Measurements from ENCODE around the gene DNASE1L3. TPM values are rescaled to one million over a fixed set of nuclear protein-coding genes. Genes with fewer than 3 reads are reported as not detected.

DNASE1L3 gene
- total and polyA plus RNA-seq, 4 donors = 76.1 to 201 (median 128) TPM

GRCh38 chr3:58171126-58171525, 39.6 kb downstream of the DNASE1L3 start (continued):
- no peak for TF ChIP-seq REST (IDR thresholded peaks at IDR 0.05)
- no peak for TF ChIP-seq YY1 (IDR thresholded peaks at IDR 0.05)
- TF ChIP-seq FOXA2 (IDR thresholded peaks at IDR 0.05) = no peak
- no peak for TF ChIP-seq TAF1 (conservative IDR thresholded peaks at IDR 0.05)
- no peak for TF ChIP-seq NR2F2 (IDR thresholded peaks at IDR 0.05)
- TF ChIP-seq HNF4A (conservative IDR thresholded peaks at IDR 0.05) = no peak

GRCh38 chr3:58170376-58170775, 40.4 kb downstream of the DNASE1L3 start:
- Histone ChIP-seq H3K27ac (ENCODE audit: low read depth in 1 of 2, low read length in 2 of 2) (peak overlapping the region in 1 of 2 donors; percentile 22), H3K9me3 (ENCODE audit: control insufficient read depth in 4 of 4, low read length in 3 of 4) (no peaks in the 10 kb centered on the region), H3K9ac (ENCODE audit: low read depth in 1 of 2, low read length in 2 of 2) (no peak overlapping the region), H3K4me3 (ENCODE audit: low read depth in 1 of 3, low read length in 3 of 3) (no peak overlapping the region), H3K4me1 (ENCODE audit: control insufficient read depth in 4 of 4, insufficient read depth in 4 of 4, low read length in 3 of 4) (peaks cover 26 to 74% (median 59%) of the 10 kb centered on the region in 4 donors), H3K27me3 (ENCODE audit: control insufficient read depth in 4 of 4, insufficient read depth in 4 of 4, low read length in 3 of 4) (no peaks in the 10 kb centered on the region), H3K36me3 (ENCODE audit: control insufficient read depth in 4 of 4, insufficient read depth in 3 of 4, low read depth in 1 of 4, low read length in 3 of 4) (peaks cover 0 to 7% (median 5%) of the 10 kb centered on the region in 4 donors)
- TF ChIP-seq JUND (IDR thresholded peaks at IDR 0.05) (no peak), FOXA2 (IDR thresholded peaks at IDR 0.05) (no peak), NR2F2 (IDR thresholded peaks at IDR 0.05) (no peak)
- DNase-seq (ENCODE audit: low spot score) = no peak
- WGBS = 87% methylated on average over 11 of the region's 11 CpGs

- H3K4me3 ChIP-seq (ENCODE audit: low read depth in 1 of 3, low read length in 3 of 3) = no peak overlapping the region
- peak overlapping the region; percentile 80 to 82 for H3K27ac ChIP-seq (ENCODE audit: low read depth in 1 of 2, low read length in 2 of 2)
- H3K36me3 ChIP-seq (ENCODE audit: control insufficient read depth in 4 of 4, insufficient read depth in 3 of 4, low read depth in 1 of 4, low read length in 3 of 4) = peaks cover 0 to 7% (median 5%) of the 10 kb centered on the region in 4 donors
- DNase-seq (ENCODE audit: low spot score) = no peak
- 93% methylated on average over 9 of the region's 9 CpGs for WGBS
- H3K9me3 ChIP-seq (ENCODE audit: control insufficient read depth in 4 of 4, low read length in 3 of 4) = no peaks in the 10 kb centered on the region
- H3K4me1 ChIP-seq (ENCODE audit: control insufficient read depth in 4 of 4, insufficient read depth in 4 of 4, low read length in 3 of 4) = peaks cover 27 to 74% (median 59%) of the 10 kb centered on the region in 4 donors
- H3K9ac ChIP-seq (ENCODE audit: low read depth in 1 of 2, low read length in 2 of 2) = no peak overlapping the region
- TF ChIP-seq HNF4A (conservative IDR thresholded peaks at IDR 0.05) = no peak
- no peak for TF ChIP-seq RAD21 (IDR thresholded peaks at IDR 0.05)
- TF ChIP-seq CTCF (IDR thresholded peaks at IDR 0.05; ENCODE audit: low read depth, low read length, missing input control) = no peak
- TF ChIP-seq FOXA1 (IDR thresholded peaks at IDR 0.05) = no peak
- no peaks in the 10 kb centered on the region for H3K27me3 ChIP-seq (ENCODE audit: control insufficient read depth in 4 of 4, insufficient read depth in 4 of 4, low read length in 3 of 4)
Measured at GRCh38 chr3:58169371-58169770, 41.4 kb downstream of the DNASE1L3 start.

GRCh38 chr3:58168498-58168897, 42.3 kb downstream of the DNASE1L3 start:
- no peak for DNase-seq (ENCODE audit: low spot score)
- WGBS = 47% methylated on average over 7 of the region's 7 CpGs
- Histone ChIP-seq H3K27me3 (ENCODE audit: control insufficient read depth in 4 of 4, insufficient read depth in 4 of 4, low read length in 3 of 4) (no peaks in the 10 kb centered on the region), H3K4me3 (ENCODE audit: low read depth in 1 of 3, low read length in 3 of 3) (no peak overlapping the region), H3K4me1 (ENCODE audit: control insufficient read depth in 4 of 4, insufficient read depth in 4 of 4, low read length in 3 of 4) (peaks cover 23 to 74% (median 59%) of the 10 kb centered on the region in 4 donors), H3K9ac (ENCODE audit: low read depth in 1 of 2, low read length in 2 of 2) (no peak overlapping the region), H3K27ac (ENCODE audit: low read depth in 1 of 2, low read length in 2 of 2) (peak overlapping the region; percentile 80 to 82), H3K36me3 (ENCODE audit: control insufficient read depth in 4 of 4, insufficient read depth in 3 of 4, low read depth in 1 of 4, low read length in 3 of 4) (peaks cover 0 to 7% (median 5%) of the 10 kb centered on the region in 4 donors), H3K9me3 (ENCODE audit: control insufficient read depth in 4 of 4, low read length in 3 of 4) (no peaks in the 10 kb centered on the region)
- TF ChIP-seq REST (IDR thresholded peaks at IDR 0.05) = peak; percentile 65
- peak; percentile 81 to 89 for TF ChIP-seq RXRA (IDR thresholded peaks at IDR 0.05)
- peak; percentile 92 for TF ChIP-seq HNF4G (IDR thresholded peaks at IDR 0.05)
- TF ChIP-seq CTCF (IDR thresholded peaks at IDR 0.05; ENCODE audit: low read depth, low read length, missing input control) = no peak
- peak; percentile 77 for TF ChIP-seq FOXA2 (IDR thresholded peaks at IDR 0.05)
